Activated CD4-positive, alpha-beta T cell treated with anti-CD3 and anti-CD28 coated beads for 24 hours (primary cell): ENCODE data around the gene SLC8B1.

Experiments used
- DNase-seq, 2 donors: peaks; one replicate each; pipeline ENCODE4 v3.0.0-alpha.2; 2020; ENCODE audit warnings: low read depth in 2 of 2

The SLC8B1 gene

DNA sequence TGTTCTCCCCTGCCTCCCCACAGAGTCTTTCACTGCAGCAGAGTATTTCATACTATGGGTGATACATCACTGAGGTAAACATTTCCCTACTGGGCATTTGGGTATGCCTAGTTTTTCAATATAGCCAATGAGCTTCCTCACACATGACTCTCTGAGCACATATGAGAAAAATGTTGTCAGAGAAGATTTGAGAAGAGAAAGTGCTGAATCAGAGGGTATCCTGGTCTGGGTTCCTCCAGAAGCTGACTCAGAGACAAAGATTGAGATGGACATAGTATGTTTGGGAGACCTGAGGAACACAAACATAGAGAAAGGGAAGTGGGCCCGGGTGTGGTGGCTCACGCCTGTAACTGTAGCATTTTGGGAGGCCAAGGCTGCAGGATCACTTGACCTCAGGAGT, 12.6 kb downstream of the SLC8B1 start:
- no peak for DNase-seq

DNA sequence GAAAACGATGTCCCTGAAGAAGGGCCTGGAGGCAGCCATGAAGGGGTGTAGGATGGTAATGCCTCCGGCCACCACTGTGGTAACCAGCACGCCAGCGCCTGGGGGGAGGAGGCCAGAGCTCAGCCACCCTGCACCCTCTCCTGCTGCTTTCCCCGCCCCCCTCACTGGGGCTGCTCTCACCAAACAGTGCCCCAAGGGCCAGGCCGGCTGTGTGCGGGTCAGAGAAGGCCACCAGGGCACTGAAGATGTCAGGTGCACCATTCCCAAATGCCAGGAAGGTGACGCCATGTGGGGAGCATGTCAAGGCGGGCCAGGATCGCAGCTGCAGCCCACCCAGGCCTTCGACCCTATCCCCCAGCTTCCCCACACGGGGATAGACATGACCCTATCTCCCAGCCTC, 14.5 kb downstream of the SLC8B1 start:
- DNase-seq, result no peak

DNA sequence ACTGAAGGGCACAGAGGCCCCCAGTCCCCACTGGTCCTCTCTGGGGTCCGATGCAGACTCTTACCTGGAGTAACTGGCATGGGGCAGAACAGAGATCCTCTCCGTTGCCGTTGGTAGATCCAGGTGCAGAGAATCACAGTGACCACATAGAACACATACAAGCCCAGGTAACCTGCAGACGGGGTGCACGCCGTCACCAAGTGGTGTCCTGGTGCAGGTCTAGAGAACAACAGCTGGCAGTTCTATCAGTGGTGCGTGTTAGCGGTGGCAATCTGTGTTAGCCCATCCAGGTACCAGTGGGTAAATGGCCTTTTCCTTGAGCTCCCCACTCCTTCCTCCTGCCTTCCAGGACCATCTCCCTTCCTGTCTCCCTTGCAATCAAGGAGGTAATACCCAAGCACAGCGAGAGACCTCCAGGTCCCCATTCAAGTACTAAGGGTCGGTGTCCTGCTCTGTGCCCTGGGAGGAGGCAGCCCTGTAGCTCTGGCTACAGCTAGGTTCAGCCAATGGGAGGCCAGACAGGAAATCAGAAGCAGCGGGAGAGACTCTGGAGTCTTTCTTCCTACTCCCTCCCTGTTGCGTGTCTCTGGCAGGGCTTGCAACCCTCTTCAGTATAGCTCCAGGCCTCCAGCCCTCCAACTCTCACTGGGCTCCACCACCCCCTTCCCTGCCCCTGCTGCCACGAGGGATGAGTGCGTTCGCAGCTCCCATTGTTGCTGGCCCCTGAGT, 15.8 kb downstream of the SLC8B1 start:
- DNase-seq, result no peak

DNA sequence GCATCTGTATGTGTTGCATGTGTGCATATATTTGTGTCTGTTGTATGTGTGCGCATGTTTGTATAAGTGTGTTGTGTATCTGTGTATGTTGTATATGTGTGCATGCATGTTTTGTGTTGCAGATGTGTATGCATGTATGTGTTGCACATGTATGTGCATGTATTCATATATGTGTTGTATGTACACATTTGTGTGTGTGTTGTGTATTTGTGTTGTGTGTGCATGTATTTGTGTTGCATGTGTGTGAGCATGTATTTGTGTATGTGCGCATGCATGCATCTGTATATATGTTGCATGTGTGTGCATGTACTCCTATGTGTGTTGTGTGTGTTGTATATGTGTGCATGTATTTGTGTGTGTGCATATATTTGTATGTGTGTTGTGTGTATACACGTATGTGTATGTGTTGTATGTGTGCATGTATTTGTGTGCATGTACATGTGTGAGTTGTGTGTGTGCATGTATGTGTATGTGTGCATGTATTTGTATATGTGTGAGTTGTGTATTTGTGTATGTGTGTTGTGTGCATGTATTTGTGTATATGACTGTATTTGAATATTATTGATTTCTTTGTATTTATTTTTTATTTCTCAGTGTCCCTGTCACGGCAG, 16.8 kb downstream of the SLC8B1 start:
- DNase-seq, result no peak

DNA sequence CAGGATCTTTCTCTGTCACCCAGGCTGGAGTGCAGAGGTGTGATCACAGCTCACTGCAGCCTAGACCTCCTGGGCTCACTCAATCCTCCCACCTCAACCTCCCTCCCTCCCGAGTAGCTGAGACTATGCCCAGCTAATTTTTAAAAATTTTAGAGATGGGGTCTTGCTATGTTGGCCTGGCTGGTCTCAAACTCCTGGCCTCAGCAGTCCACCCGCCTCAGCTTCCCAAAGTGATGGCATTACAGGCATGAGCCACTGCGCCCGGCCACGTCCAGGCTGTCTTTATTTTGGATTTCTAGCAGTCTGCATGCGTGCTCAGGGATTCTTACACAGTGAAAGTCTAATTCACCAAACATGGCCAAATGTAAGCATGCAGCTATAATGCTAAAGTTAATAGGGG, 17.8 kb downstream of the SLC8B1 start:
- DNase-seq, result no peak

DNA sequence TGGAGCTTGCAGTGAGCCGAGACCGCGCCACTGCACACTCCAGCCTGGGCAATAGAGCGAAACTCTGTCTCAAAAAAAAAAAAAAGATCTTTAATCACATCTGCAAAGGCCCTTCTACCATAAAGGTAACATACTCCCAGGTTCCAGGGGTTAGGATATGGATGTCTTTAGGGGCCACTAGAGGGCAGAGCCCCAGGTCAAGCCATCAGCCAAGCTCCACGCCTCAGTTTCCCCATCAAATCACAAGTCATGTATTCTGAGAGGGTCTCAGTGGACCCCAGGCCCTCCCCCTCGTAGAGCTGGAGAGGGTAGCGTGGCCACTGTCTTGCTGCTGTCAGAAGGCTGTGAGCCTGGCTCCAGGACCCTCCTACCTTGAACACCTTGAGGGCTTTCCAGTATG, 18.8 kb downstream of the SLC8B1 start:
- no peak for DNase-seq

DNA sequence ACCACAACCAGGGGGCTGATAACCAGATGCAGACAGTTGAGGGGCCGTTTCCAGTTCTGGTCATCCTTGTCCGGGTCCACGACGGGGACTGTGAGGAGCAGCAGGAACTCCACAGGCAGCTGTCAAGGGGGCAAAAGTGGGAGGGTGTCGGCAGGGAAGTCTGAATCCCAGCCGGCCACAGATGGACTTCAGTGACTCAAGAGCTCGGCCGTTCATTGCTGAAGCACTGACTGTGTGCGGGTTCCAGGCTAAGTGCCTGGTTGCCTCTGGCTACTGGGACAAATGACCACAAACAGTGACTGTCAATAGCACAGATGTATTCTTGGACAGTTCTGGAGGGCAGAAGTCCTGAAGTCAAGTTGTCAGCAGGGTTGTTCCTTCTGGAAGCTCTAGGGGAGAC, 19.6 kb downstream of the SLC8B1 start:
- DNase-seq, result no peak

DNA sequence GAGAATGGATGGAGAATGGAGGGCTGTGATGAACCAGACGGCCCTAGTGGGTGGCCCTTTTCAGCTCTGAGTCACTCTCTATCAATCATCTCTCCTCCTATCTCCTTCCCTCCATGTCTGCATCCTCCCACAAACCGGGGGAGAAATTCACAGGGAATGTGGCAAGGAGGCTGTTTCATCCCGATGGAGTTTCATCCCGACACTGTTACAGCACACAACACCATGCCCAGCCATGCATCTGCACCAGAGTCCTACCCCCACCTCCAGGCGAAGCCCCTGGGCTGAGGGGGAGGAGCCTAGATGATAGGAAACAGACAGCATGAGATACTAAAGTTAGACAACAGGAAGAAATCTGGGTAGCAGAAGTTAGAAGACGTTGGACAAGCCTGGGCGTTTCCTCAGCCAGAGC, 20.8 kb downstream of the SLC8B1 start:
- no peak for DNase-seq

DNA sequence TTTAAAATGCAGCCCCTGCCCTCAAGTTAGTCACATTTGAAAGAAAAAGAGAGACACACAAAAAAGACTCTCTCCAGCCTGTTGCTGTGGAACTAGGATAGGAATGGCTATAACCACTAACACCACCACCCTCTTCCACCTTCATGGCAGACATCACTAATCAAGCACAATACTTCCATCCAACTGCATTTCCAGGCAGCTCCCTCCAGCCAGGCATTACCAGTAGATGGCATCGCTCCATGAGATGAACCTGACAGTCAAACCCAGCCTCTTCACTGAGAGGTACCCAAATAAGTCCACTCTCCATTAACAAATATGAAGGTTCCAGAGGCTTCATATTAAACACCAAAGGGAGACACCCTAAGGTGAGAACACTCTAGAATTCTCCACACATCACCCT, 24.4 kb downstream of the SLC8B1 start:
- no peak for DNase-seq

DNA sequence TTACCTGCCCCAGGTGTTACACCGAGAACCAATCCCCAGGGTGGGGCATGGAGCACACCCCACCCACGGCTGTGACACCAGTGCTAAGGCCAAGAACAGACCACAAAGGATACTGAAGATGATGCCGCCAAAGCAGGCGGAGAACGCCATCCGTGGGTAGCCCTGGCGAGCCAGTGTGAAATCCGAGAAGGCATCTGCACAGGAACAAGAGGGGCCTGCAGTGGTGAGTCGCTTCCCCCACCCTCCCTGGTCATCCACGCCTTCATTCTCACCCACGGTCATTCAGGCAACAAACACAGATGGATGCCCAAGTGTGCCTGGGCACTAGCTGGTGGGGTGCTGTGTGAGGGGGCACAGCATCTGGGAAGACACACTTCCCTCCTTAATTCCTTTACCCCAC, 28.5 kb downstream of the SLC8B1 start:
- DNase-seq, result no peak

DNA sequence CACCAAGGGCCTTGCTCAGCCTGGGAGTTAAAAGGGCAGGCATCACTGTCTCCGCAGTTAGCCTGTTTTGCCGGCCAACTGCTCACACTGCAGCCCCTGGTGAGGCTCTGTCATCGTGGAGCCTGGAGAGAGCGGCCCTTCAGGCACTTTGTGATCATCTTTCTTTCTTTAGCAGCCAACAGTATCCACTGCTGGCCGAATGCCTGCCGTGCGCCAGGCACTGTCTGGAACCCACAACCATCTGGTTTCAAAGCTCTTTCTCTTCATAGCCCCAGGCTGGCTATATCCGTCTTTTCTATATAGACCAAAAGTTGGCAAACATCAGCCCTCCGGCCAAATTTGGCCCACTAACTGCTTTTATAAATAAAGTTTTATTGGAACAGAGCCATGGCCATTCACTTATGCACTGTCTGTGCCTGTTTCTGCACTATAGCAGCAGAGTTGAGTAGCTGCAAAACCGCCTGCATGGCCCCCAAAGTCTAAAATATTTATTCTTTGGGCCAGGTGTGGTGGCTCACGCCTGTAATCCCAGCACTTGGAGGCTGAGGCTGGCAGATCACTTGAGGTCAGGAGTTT, 29.5 kb downstream of the SLC8B1 start:
- no peak for DNase-seq

DNA sequence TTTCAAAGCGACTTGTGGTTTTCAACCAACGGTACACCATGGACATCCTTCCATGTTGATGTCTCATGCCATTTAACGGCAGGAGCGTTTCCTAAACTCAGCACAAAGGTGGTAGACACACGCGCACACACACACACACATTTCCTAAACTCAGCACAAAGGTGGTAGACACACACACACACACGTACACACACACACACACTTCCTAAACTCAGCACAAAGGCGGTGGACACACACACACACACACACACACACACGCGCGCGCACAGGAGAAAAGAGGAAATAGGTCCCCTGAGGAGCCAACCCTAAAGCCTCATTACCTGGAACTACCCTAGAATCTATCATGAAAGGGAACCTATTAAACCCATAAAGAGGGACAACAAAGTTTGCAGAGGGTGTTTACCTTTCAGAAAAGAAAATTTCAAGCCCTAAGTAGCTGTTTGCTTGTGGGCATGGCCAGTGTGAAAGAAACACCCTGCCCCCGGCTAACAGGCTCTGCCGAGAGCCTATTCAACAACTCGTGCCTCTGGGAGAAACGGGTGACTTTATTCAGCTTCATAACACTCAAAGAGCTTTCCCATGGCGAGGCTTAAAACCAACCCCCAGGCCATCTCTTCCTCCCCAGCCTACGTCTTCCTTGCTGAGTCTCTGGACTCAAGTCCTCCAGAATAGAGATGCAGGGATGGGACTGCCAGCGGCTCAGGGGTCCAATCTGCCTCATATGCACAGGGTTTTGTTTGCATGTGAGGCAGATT, 31.8 kb downstream of the SLC8B1 start:
- DNase-seq, result no peak

DNA sequence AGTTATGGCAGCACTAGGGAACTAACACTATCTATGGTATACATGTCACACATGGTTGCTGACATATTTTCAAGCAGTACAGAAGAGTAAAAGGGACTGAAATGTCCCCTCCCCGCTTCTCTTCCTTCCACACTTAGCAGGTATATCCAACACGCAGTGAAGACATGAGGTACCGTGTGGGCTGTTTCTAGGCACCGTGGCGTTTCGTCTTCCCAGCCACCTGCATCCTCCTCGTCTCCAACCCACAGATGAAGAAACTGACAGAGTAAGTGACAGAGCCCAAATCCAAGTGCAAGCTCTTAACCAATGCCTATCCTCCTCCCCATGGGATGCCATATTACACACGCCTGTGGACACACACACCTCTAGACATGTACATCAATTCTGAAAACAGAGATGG, 32.4 kb downstream of the SLC8B1 start:
- DNase-seq, result no peak

DNA sequence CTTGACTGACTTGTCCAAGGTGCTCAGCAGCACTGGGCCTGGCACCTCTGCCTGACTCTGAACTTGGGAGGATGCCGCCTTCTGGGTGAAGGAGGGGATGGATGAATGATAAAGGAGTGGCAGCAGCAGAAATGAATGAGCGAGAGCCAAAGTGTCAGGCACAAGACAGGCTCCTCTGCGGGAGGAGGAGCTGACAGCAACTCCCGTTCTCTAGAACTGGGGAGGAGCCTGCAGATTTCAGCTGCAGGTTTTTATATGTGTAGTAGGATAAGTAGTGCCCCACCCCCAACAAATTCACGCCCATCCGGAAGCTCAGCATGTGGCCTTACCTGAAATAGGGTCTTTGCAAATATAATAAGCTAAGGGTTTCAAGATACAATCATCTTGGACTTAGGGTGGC, 33.1 kb downstream of the SLC8B1 start:
- DNase-seq, result no peak

DNA sequence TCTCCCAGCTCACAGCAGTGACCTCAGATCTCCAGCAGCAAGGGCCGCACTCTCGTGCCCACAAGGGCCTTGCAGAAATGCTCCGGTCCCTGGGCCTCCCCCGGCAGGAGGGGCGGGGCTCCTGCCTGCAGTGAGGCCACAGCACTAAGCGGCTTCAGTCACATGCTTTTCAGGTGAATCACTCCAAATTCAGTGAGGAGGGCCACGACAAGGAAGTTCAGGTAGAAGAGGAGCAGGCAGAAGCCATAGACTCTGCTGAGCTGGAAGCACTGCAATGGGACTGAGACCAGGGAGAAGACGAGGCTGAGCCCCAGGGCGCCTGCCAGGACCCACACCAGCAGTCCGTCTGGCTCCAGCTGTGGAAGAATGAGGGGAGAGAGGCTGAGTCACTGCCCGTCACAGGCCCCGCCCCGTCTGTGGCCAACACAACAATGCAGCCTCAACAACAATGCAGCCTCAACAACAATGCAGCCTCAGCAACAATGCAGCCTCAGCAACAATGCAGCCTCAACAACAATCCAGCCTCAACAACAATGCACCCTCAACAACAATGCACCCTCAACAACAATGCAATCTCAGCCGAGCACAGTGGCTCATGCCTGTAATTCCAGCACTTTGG, 35.2 kb downstream of the SLC8B1 start:
- no peak for DNase-seq

DNA sequence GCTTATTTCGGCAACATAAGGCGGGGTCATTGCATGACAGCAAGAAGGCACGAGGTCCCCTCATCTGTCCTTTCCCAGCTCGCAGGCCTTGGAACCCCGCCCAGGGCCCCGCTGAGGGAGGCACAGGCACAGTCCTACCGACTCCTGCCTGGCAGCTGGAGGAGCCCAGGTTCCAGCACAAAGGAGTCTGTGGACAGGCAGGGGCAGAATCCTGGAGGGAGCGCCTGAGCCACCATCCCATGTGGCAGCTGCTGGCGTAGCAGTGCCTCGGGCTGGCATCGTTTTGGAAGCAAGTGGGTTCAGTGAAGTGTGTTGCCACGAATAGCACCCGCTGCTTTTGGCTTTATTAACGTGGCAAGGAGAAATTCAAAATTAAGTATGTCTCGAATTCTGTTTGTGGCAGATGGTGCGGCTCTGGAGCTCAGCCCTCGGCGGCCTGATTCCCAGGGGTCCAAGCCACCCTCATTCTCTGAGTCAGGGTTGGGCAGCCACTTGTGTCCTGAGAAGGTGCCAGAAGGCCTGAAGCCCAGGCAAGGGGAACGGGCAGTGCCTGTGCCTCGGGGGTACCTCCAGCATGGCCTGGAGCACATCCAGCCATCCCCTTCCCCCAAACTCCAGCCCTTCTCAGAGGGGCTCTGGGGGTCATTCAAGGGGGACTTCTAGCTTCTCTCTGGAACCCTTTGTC, 35.9 kb downstream of the SLC8B1 start:
- DNase-seq, result no peak

DNA sequence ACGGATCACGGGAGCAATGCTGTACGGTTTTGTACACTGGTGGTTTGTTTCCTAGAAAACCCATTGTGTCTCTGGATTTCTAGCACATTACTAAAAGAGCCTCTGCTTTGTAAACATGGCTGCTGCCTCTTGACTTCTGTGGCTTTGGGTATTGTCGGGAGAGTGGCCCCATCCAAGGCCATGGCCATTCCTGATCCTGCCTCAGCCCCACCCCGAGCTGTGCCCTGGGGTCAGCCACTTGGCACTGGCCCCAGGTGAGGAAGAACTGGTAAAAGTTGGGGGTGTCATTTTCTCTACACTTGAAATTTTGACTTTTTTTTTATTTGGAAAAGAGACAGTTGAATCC, 36.5 kb downstream of the SLC8B1 start:
- DNase-seq, result no peak

DNA sequence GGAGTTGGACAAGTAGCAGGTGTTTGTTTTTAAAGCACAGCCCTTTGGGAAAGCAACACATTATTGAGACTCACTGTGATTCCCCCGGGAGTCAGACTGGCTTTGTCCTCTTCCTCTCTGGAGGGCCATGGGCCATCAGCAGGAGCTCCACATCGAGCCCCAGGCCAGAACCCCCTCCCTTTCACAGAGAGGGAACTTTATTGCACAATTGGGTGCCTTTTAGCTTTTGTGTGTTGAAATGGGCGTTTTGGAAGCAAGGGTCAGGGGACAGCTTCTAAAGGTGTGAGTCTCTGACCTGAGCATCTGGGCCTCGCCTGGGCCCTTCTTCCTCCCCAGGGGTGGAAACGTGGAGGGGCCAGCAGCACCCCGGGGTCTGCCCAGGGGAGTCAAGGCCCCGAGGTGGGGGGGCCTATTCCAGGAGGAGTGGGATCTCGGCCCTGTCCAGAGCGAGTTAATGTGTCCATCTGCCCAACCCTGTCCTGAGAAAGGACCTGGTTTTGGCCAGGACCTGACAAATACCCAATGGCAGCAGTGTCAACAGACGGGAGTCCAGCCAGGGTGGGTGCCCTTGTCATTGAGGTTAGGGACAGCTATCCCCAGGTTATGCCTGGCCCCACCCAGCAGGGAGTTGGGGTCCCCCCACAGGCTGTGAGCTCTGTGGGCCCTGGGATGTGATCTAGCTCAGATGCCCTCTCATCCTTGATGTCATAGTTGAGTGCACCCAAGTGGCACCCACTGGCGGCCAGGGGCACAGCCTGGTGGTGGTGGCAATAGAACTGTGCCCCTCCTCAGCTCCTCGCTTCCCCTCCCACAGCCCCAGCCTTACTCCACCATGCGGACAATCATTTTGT, 37.1 kb downstream of the SLC8B1 start:
- no peak for DNase-seq

DNA sequence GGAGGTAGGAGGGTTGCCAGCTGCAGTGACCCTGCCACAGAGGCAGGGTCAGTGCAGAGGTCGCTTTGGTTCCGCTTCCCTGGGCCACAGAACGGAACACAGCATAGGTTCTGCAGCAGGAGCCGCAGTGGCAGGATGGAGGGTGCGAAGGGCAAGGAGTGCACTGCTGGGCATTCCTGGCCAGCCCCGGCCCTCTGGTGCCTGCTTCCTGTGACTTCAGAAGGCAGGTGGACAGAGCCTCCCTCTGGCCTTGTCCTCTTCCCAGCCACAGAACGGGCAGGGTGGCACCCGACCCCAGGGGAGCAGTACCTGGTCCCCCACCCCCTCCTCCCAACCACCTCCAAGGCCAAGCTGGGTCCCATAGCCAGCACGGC, 37.7 kb downstream of the SLC8B1 start:
- no peak for DNase-seq

DNA sequence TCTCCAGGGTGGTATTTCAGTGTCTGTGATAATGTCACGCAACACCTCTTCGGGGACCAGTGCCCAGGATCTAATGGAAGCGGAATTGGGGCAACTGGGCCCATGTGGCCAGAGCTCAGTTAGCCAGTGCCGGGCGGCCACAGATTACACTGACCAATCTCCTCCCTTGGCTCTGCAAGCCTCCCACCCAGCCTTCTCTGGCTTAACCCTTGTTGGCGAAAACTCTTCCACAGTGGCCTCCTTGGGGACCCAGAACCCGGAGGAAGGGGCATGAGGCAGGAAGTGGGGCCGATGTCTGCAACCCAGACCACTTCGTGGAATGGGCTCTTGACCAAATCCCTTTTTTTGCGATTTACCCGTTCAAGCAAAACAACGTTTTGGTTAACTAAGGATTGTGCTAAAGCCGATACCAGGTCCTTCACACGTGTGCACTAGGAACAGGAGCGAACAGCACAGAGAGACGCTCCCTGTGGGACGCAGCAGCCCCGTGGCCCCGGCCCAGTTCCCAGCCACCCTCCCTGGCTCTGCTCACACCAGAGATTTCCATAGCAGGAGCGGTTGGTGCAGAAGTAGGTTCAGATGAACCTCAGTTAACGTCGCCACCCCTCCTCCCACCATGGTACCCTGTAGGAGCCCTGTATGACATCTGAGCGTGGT, 38.2 kb downstream of the SLC8B1 start:
- DNase-seq, result no peak
